ENCODE measurements around the gene CRYZL1. TPM values are rescaled to one million over a fixed set of nuclear protein-coding genes. Genes with fewer than 3 reads are reported as not detected.

The CRYZL1 gene
- total RNA-seq, 4 donors from 2014 or later, result 27.9 to 53.5 (median 33.9) TPM

DNA sequence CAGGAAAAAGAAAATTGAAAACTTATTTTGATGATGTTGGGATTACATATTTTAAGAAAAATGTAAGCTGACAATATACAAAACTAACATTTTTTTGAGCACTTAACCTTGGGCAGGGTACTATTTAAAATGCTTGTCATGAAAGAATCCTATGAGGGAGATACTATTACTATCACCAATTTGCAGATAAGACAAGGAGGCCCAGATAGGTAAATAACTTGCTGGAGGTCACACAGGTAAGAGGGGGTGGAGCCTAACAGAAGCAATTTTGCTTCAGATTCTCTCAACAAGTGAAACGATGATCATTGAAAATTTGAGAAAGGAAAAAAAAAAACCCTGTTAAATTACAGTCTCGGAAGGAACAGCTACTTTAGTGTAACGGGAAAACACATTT, 100.8 kb downstream of the CRYZL1 start:
- H3K9me3 ChIP-seq, result no peaks in the 10 kb centered on the region
- H3K4me3 ChIP-seq (replicated peaks in 1 of 3), result no peak overlapping the region
- H3K27ac ChIP-seq, result no peak overlapping the region
- no peak for TF ChIP-seq POLR2A (IDR thresholded peaks at IDR 0.05)
- TF ChIP-seq, protein P1, sequence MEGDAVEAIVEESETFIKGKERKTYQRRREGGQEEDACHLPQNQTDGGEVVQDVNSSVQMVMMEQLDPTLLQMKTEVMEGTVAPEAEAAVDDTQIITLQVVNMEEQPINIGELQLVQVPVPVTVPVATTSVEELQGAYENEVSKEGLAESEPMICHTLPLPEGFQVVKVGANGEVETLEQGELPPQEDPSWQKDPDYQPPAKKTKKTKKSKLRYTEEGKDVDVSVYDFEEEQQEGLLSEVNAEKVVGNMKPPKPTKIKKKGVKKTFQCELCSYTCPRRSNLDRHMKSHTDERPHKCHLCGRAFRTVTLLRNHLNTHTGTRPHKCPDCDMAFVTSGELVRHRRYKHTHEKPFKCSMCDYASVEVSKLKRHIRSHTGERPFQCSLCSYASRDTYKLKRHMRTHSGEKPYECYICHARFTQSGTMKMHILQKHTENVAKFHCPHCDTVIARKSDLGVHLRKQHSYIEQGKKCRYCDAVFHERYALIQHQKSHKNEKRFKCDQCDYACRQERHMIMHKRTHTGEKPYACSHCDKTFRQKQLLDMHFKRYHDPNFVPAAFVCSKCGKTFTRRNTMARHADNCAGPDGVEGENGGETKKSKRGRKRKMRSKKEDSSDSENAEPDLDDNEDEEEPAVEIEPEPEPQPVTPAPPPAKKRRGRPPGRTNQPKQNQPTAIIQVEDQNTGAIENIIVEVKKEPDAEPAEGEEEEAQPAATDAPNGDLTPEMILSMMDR (IDR thresholded peaks at IDR 0.05), result no peak
- peaks cover 9 to 18% of the 10 kb centered on the region in 2 donors for H3K4me1 ChIP-seq
- peaks cover 10 to 11% of the 10 kb centered on the region in 2 donors for H3K36me3 ChIP-seq
- intact Hi-C loops (cut with DNase I), result no loop called here
- DNase-seq, result no peak
- H3K27me3 ChIP-seq, result no peaks in the 10 kb centered on the region
- WGBS, 2 donors, result 73 to 82% methylated on average over 3 of the region's 3 CpGs

DNA sequence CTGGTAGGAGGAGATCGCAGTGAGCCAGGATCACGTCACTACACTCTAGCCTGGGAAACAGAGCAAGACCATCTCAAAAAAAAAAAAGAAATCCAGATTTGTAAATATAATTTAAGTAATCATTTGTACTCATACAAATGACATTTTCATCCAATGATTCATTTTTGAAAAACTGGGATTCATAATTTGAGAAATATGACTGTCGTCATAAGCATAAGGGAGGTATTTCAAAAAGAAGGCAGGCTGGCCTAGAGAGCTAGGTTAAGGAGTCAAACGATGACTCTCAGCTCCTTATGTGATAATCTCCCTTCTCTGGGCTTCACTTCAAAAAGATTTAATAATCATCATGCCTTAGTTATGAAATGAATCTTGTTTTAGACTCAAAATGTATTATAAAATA, 101.9 kb downstream of the CRYZL1 start:
- intact Hi-C loops (cut with DNase I), result no loop called here
- Histone ChIP-seq H3K4me1 (peaks cover 7 to 9% of the 10 kb centered on the region in 2 donors), H3K36me3 (peaks cover 14 to 15% of the 10 kb centered on the region in 2 donors)

More for the DNA sequence above, 101.9 kb downstream of the CRYZL1 start:
- TF ChIP-seq, protein P1 (IDR thresholded peaks at IDR 0.05), result no peak
- TF ChIP-seq POLR2A (IDR thresholded peaks at IDR 0.05), result no peak
- Histone ChIP-seq H3K27ac (no peak overlapping the region), H3K27me3 (no peaks in the 10 kb centered on the region), H3K4me3 (replicated peaks in 1 of 3) (no peak overlapping the region), H3K9me3 (no peaks in the 10 kb centered on the region)
- no peak for DNase-seq
- WGBS, 2 donors, result 89 to 92% methylated on average over 4 of the region's 4 CpGs

Other genes with a start within 250 kb of the CRYZL1 start
- 100 to 1,000 TPM in 1 of 4 donors, 10 to 100 TPM in 3; 64.9 to 100 (median 79.0) TPM for gene IFNGR2, start 238.3 kb downstream of the CRYZL1 start, total RNA-seq
- gene TMEM50B, start 161.8 kb downstream of the CRYZL1 start, total RNA-seq, result 100 to 1,000 TPM; 202 to 399 (median 295) TPM
- 10 to 100 TPM in 1 of 4 donors, 1 to 10 TPM in 3; 5.6 to 12.3 (median 9.3) TPM for gene DNAJC28, start 150.0 kb downstream of the CRYZL1 start, total RNA-seq
- gene GART, start 99.6 kb downstream of the CRYZL1 start, total RNA-seq, result 100 to 1,000 TPM in 2 of 4 donors, 10 to 100 TPM in 2; 53.8 to 130 (median 84.5) TPM
- 100 to 1,000 TPM; 283 to 425 (median 334) TPM for gene SON, start 98.7 kb downstream of the CRYZL1 start, total RNA-seq
- gene DONSON, start 53.1 kb downstream of the CRYZL1 start, total RNA-seq, result 10 to 100 TPM in 1 of 4 donors, 1 to 10 TPM in 3; 4.2 to 13.3 (median 6.7) TPM
- gene ITSN1, start 760 bp upstream of the CRYZL1 start, total RNA-seq, result 10 to 100 TPM; 29.6 to 42.2 (median 41.1) TPM